MM.1S (cell line): ENCODE results near the gene TSPAN31.
A peak's percentile ranks its signal among the peaks of the same experiment; 100 is the strongest.

ENCODE experiments used
- DNase-seq: peaks from one replicate; pipeline ENCODE4 v3.0.0-alpha.2; 2015
- H2AFZ ChIP-seq: fragments of 300-600 bp; sonication (generic); 2 replicates; pipeline ENCODE4 v1.6.0; 2016; ENCODE audit warnings: antibody characterized with exemption, low read length
- H3F3A ChIP-seq: fragments of 300-600 bp; sonication (generic); 2 replicates; pipeline ENCODE4 v1.6.1; 2016; ENCODE audit warnings: mild to moderate bottlenecking, antibody characterized with exemption, low read length, moderate library complexity, mixed read lengths; ENCODE audit not compliant: insufficient read depth
- H3K27ac ChIP-seq: fragments of 300-600 bp; sonication (generic); 2 replicates; pipeline ENCODE4 v1.5.1; 2016; ENCODE audit warnings: mild to moderate bottlenecking, low read length
- H3K27me3 ChIP-seq: fragments of 300-600 bp; sonication (generic); replicated peaks from 2 replicates; pipeline ENCODE4 v1.6.0; 2016; ENCODE audit warnings: low read length; ENCODE audit not compliant: insufficient read depth
- H3K36me3 ChIP-seq: fragments of 300-600 bp; sonication (generic); replicated peaks from 2 replicates; pipeline ENCODE4 v1.6.1; 2016; ENCODE audit warnings: mild to moderate bottlenecking, low read length, mixed read lengths; ENCODE audit not compliant: insufficient read depth
- H3K4me1 ChIP-seq: fragments of 300-600 bp; sonication (generic); 2 replicates; pipeline ENCODE4 v1.6.1; 2016; ENCODE audit warnings: low read length, mixed read lengths
- H3K4me2 ChIP-seq: fragments of 300-600 bp; sonication (generic); 2 replicates; pipeline ENCODE4 v1.6.0; 2016; ENCODE audit warnings: low read depth, low read length
- H3K4me3 ChIP-seq: fragments of 300-600 bp; sonication (generic); 2 replicates; pipeline ENCODE4 v1.5.1; 2016; ENCODE audit warnings: low read length, mixed read lengths
- H3K79me2 ChIP-seq: fragments of 300-600 bp; sonication (generic); 2 replicates; pipeline ENCODE4 v1.6.1; 2016; ENCODE audit warnings: mixed run types, low read length, mixed read lengths
- H3K9ac ChIP-seq: fragments of 300-600 bp; sonication (generic); 2 replicates; pipeline ENCODE4 v1.6.1; 2016; ENCODE audit warnings: low read length, mixed read lengths
- H3K9me2 ChIP-seq: fragments of 300-600 bp; sonication (generic); replicated peaks from 2 replicates; pipeline ENCODE4 v1.6.1; 2016; ENCODE audit warnings: mild to moderate bottlenecking, low read length, mixed read lengths; ENCODE audit not compliant: insufficient read depth
- H3K9me3 ChIP-seq: fragments of 300-600 bp; sonication (generic); replicated peaks from 2 replicates; pipeline ENCODE4 v1.6.1; 2016; ENCODE audit warnings: mild to moderate bottlenecking, low read length, mixed read lengths; ENCODE audit not compliant: insufficient read depth
- H4K20me1 ChIP-seq: fragments of 300-600 bp; sonication (generic); 2 replicates; pipeline ENCODE4 v1.6.1; 2016; ENCODE audit warnings: mild to moderate bottlenecking, low read length, moderate library complexity, mixed read lengths; ENCODE audit not compliant: insufficient read depth
- CTCF ChIP-seq: fragments of 300-600 bp; sonication (generic); IDR thresholded peaks from 2 replicates; pipeline ENCODE4 v1.5.1; 2016; ENCODE audit warnings: antibody characterized with exemption, low read length, mixed read lengths
- EZH2 ChIP-seq: fragments of 300-600 bp; sonication (generic); optimal IDR thresholded peaks from 2 replicates; pipeline ENCODE3; 2017; ENCODE audit warnings: low read depth, mild to moderate bottlenecking, antibody characterized with exemption, low read length, mixed read lengths
- EZH2phosphoT487 ChIP-seq: fragments of 300-600 bp; sonication (generic); IDR thresholded peaks from 2 replicates; pipeline ENCODE4 v1.6.1; 2018; ENCODE audit warnings: antibody characterized with exemption, low read length

Gene TSPAN31

DNA sequence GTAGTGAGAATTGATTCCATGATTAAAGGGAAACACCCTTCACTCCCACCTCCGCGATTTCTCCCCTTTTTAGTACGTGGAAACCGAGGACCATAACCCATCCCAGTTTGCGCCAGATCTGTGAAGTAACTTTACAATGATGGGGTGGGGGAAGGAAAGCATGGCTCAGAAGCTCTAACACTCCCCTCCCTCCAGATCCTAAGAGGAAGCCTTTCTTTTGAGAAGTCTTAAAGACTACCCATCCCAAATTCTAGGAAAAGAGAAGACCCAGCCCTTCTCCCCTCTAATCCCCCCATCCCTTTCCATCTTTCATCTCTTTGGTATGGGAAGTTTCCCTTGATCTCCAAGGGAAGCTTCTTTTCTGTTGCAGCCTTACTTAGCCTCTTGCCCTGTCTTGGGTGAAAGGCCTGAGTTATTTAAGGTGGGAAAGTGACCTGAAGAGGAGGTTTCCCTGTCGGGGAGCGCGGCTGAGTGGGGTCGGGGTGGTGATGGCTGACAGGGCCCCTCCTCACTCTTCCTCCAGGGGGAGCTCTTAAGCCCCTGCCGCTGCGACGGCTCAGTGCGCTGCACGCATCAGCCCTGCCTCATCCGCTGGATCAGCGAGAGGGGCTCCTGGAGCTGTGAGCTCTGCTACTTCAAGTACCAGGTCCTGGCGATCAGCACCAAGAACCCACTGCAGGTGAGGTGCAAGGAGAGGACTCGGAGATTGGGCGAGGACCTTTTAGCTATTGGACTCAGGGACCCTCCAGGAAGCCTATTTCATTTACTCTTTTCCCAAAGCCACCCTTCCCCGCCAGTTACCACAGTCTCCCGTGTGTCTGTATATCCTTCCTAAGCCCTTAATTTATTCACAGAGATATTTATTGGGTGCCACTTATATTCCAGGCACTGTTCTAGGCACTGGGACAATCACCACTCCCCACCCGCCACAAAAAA, 11.8 kb downstream of the TSPAN31 start:
- Histone ChIP-seq H3K4me1 (peaks cover 24% of the 10 kb centered on the region), H3K79me2 (peaks cover 14% of the 10 kb centered on the region), H3K4me3 (peak overlapping the region; percentile 73), H3K4me2 (peak overlapping the region; percentile 96), H3K27ac (peak overlapping the region; percentile 65; the same call in 1 of the 2 replicates), H3F3A (peaks cover 23% of the 10 kb centered on the region), H2AFZ (peak overlapping the region; percentile 60; the same call in 1 of the 2 replicates), H3K27me3 (no peaks in the 10 kb centered on the region), H3K9me2 (no peaks in the 10 kb centered on the region), H3K36me3 (no peaks in the 10 kb centered on the region), H3K9me3 (no peaks in the 10 kb centered on the region), H3K9ac (peak overlapping the region; percentile 64; the same call in 1 of the 2 replicates), H4K20me1 (no peaks in the 10 kb centered on the region)
- peak; percentile 63 for DNase-seq
- TF ChIP-seq CTCF: peak; percentile 87
- no peak for TF ChIP-seq EZH2

- no peak for TF ChIP-seq EZH2phosphoT487
- TF ChIP-seq EZH2: no peak
- no peak for TF ChIP-seq CTCF
- no peaks in the 10 kb centered on the region for H4K20me1 ChIP-seq
- no peaks in the 10 kb centered on the region for H3K9me3 ChIP-seq
Measured at GRCh38 chr12:57757771-57758170, 12.9 kb downstream of the TSPAN31 start.

DNA sequence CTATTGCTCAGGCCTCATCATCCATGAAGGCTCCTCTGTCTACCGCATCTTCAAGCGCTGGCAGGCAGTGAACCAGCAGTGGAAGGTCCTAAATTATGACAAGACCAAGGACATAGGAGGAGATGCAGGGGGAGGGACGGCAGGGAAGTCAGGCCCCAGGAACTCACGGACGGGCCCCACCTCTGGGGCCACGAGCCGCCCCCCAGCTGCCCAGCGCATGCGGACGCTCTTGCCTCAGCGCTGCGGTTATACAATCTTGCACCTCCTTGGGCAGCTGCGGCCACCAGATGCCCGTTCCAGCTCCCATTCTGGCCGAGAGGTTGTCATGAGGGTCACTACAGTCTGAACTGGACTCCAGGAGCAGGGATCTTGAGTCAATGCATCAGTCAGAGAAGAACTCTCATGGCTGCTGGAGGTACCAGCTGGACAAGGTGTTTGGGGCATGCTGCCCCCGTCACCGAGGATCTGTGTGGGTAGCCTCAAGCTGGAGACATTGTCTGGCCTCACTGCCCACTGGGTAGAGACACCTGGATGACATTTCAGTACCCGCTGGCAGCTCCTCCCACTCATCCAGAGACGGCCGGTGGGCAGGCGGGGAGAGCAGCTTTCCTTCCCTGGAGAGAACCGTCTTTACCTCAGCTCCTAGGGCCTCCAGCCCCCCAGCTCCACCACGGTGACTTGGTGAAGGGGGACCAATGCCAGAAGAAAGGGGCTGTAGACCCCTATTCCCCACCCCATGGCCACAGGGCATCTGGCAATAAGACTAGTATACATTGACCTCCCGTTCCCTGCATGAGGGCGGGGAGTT, 13.9 kb downstream of the TSPAN31 start:
- H3K79me2 ChIP-seq: peaks cover 9% of the 10 kb centered on the region; the same call in 1 of the 2 replicates
- no peak overlapping the region for H3K4me2 ChIP-seq
- no peak overlapping the region for H3K9ac ChIP-seq
- peaks cover 12% of the 10 kb centered on the region for H3K4me1 ChIP-seq
- no peaks in the 10 kb centered on the region for H4K20me1 ChIP-seq
- TF ChIP-seq EZH2phosphoT487 (no peak), CTCF (no peak), EZH2 (no peak)
- H3K4me3 ChIP-seq: no peak overlapping the region
- H3K27ac ChIP-seq: no peak overlapping the region
- H3K27me3 ChIP-seq: no peaks in the 10 kb centered on the region
- peaks cover 18% of the 10 kb centered on the region for H3F3A ChIP-seq
- H3K9me3 ChIP-seq: no peaks in the 10 kb centered on the region
- H3K36me3 ChIP-seq: no peaks in the 10 kb centered on the region
- H2AFZ ChIP-seq: no peak overlapping the region
- H3K9me2 ChIP-seq: no peaks in the 10 kb centered on the region
- DNase-seq: no peak

More at GRCh38 chr12:57757771-57758170, 12.9 kb downstream of the TSPAN31 start:
- peaks cover 22% of the 10 kb centered on the region for H3F3A ChIP-seq
- no peak overlapping the region for H3K4me2 ChIP-seq
- no peak overlapping the region for H3K27ac ChIP-seq
- H3K4me1 ChIP-seq: peaks cover 22% of the 10 kb centered on the region
- H3K4me3 ChIP-seq: no peak overlapping the region
- peaks cover 9% of the 10 kb centered on the region; the same call in 1 of the 2 replicates for H3K79me2 ChIP-seq
- no peak overlapping the region for H3K9ac ChIP-seq
- H2AFZ ChIP-seq: no peak overlapping the region
- H3K9me2 ChIP-seq: no peaks in the 10 kb centered on the region
- H3K27me3 ChIP-seq: no peaks in the 10 kb centered on the region
- H3K36me3 ChIP-seq: no peaks in the 10 kb centered on the region
- no peak for DNase-seq
